Loucy (cell line): ENCODE data around the gene PCCA.

Source experiments
- H2AFZ ChIP-seq: fragments of 200-600 bp; sonication (generic); 2 replicates; pipeline ENCODE4 v1.6.0; 2016; ENCODE audit warnings: antibody characterized with exemption, mild to moderate bottlenecking, low read length, moderate library complexity
- H3F3A ChIP-seq: fragments of 200-600 bp; 2 replicates; pipeline ENCODE4 v1.6.0; 2016; ENCODE audit warnings: antibody characterized with exemption, low read depth, mild to moderate bottlenecking
- H3K27me3 ChIP-seq: fragments of 200-600 bp; sonication (generic); 2 replicates; pipeline ENCODE4 v1.6.1; 2014; ENCODE audit warnings: low read length, mild to moderate bottlenecking; ENCODE audit not compliant: insufficient read depth, poor library complexity, severe bottlenecking
- H3K36me3 ChIP-seq: fragments of 200-600 bp; sonication (generic); 2 replicates; pipeline ENCODE4 v1.6.1; 2016; ENCODE audit warnings: low read length; ENCODE audit not compliant: insufficient read depth
- H3K4me1 ChIP-seq: fragments of 200-600 bp; sonication (generic); 2 replicates; pipeline ENCODE4 v1.5.1; 2014; ENCODE audit warnings: low read length, mild to moderate bottlenecking; ENCODE audit not compliant: insufficient read depth, poor library complexity, severe bottlenecking
- H3K4me2 ChIP-seq: fragments of 200-600 bp; sonication (generic); 2 replicates; pipeline ENCODE4 v1.6.0; 2014; ENCODE audit warnings: antibody characterized with exemption, low read length, low read depth, mild to moderate bottlenecking; ENCODE audit not compliant: poor library complexity, severe bottlenecking
- H3K4me3 ChIP-seq: fragments of 200-600 bp; sonication (generic); 2 replicates; pipeline ENCODE4 v1.5.1; 2014; ENCODE audit warnings: low read length, mild to moderate bottlenecking, mixed read lengths; ENCODE audit not compliant: poor library complexity, severe bottlenecking
- H3K79me2 ChIP-seq: fragments of 200-600 bp; sonication (generic); 2 replicates; pipeline ENCODE4 v1.6.1; 2014; ENCODE audit warnings: low read length; ENCODE audit not compliant: insufficient read depth
- H3K9ac ChIP-seq: fragments of 200-600 bp; sonication (generic); 2 replicates; pipeline ENCODE4 v1.6.0; 2014; ENCODE audit warnings: mild to moderate bottlenecking, low read depth, low read length, moderate library complexity; ENCODE audit not compliant: poor library complexity, severe bottlenecking
- H3K9me2 ChIP-seq: fragments of 200-600 bp; sonication (generic); replicated peaks from 2 replicates; pipeline ENCODE4 v1.6.1; 2016; ENCODE audit warnings: low read depth, low read length, mixed read lengths
- H3K9me3 ChIP-seq: fragments of 200-600 bp; sonication (generic); 2 replicates; pipeline ENCODE4 v1.6.1; 2014; ENCODE audit warnings: mild to moderate bottlenecking, antibody characterized with exemption, low read length, low read depth; ENCODE audit not compliant: insufficient read depth
- H4K20me1 ChIP-seq: fragments of 200-600 bp; sonication (generic); 2 replicates; pipeline ENCODE4 v1.6.0; 2014; ENCODE audit warnings: antibody characterized with exemption, low read length, mild to moderate bottlenecking; ENCODE audit not compliant: insufficient read depth, poor library complexity, severe bottlenecking
- CTCF ChIP-seq: fragments of 200-600 bp; sonication (generic); conservative IDR thresholded peaks from 2 replicates; pipeline ENCODE4 v1.5.1; 2014; ENCODE audit warnings: mild to moderate bottlenecking, antibody characterized with exemption, low read length
- EZH2phosphoT487 ChIP-seq: fragments of 200-600 bp; IDR thresholded peaks from 2 replicates; pipeline ENCODE4 v1.6.1; 2018; ENCODE audit warnings: antibody characterized with exemption, mild to moderate bottlenecking, moderate library complexity, borderline replicate concordance

Gene PCCA

GRCh38 chr13:100336795-100337516 lies 248.1 kb downstream of the PCCA start:
- TF ChIP-seq CTCF (no peak), EZH2phosphoT487 (no peak)
- Histone ChIP-seq H3K9ac (no peak overlapping the region), H3K79me2 (no peaks in the 10 kb centered on the region), H2AFZ (no peak overlapping the region), H3K36me3 (peaks cover 3% of the 10 kb centered on the region; the same call in 1 of the 2 replicates), H3K27me3 (no peaks in the 10 kb centered on the region), H3F3A (no peaks in the 10 kb centered on the region), H4K20me1 (no peaks in the 10 kb centered on the region), H3K4me2 (no peak overlapping the region), H3K4me1 (peaks cover 15% of the 10 kb centered on the region), H3K9me3 (no peaks in the 10 kb centered on the region; the same call in 1 of the 2 replicates), H3K9me2 (no peaks in the 10 kb centered on the region), H3K4me3 (no peak overlapping the region)

GRCh38 chr13:100338275-100338674 lies 249.4 kb downstream of the PCCA start:
- Histone ChIP-seq H3K36me3 (peaks cover 3% of the 10 kb centered on the region; the same call in 1 of the 2 replicates), H3K9me3 (no peaks in the 10 kb centered on the region; the same call in 1 of the 2 replicates), H3K4me3 (no peak overlapping the region), H3K79me2 (no peaks in the 10 kb centered on the region), H4K20me1 (no peaks in the 10 kb centered on the region), H3K4me2 (no peak overlapping the region), H3K9me2 (no peaks in the 10 kb centered on the region), H3K9ac (no peak overlapping the region), H3F3A (no peaks in the 10 kb centered on the region), H3K27me3 (no peaks in the 10 kb centered on the region), H3K4me1 (peaks cover 15% of the 10 kb centered on the region), H2AFZ (no peak overlapping the region)
- TF ChIP-seq EZH2phosphoT487 (no peak), CTCF (no peak)

GRCh38 chr13:100339411-100339940 lies 250.6 kb downstream of the PCCA start:
- no peaks in the 10 kb centered on the region for H3K9me2 ChIP-seq
- no peak overlapping the region for H2AFZ ChIP-seq
- no peaks in the 10 kb centered on the region for H3K36me3 ChIP-seq
- TF ChIP-seq CTCF = no peak
- no peak for TF ChIP-seq EZH2phosphoT487
- H3K9ac ChIP-seq = no peak overlapping the region
- no peaks in the 10 kb centered on the region for H3K79me2 ChIP-seq
- no peaks in the 10 kb centered on the region for H4K20me1 ChIP-seq
- H3K4me1 ChIP-seq = peaks cover 15% of the 10 kb centered on the region
- H3F3A ChIP-seq = no peaks in the 10 kb centered on the region
- no peaks in the 10 kb centered on the region for H3K9me3 ChIP-seq
- H3K4me3 ChIP-seq = no peak overlapping the region
- no peak overlapping the region for H3K4me2 ChIP-seq
- no peaks in the 10 kb centered on the region for H3K27me3 ChIP-seq
